ENCODE measurements around the gene MRTFA.

Gene MRTFA

DNA sequence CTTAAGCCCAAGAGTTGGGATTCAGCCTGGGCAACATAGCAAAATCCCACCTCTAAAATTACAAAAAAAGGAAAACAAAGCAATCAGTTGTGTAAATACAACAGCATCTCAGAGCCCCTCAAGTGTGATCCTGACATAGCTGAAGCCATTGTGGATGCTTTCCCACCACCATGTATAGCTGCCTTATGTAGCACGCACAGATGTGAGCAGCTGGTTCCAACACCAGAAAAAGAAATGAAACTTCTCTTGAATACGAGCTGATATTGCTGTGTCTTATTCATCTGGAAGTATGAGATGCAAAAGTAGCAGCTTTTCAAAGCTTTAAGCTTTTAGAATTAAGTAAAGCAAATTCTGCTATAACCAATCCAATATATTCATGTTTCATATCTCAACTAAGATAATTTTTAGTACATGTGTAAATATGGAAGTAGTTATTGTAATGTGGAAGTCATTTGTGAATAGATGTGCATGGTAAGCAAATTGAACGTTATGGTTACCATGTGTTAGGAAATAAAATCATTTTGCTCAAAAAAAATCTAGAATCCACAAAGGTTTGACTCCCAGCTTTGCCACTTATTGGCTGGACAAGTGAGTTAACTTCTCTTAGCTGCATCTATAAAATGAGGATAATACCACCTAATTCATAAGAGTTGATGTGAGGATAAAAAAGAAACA, 203.0 kb downstream of the MRTFA start:
- POLR2A ChIA-PET = interaction anchor here (0.7 kb wide), 1 partner anchor 156 kb away, joined by 3 read pairs; no protein-coding TSS in a partner anchor
- CTCF ChIA-PET = interaction anchor here (0.9 to 4.9 kb wide), 4 partner anchors 8 to 212 kb away, joined by 4 to 27 read pairs (median 9); no protein-coding TSS in a partner anchor
- no peak for DNase-seq (ENCODE audit: extremely low spot score)
- TF ChIP-seq, protein P1, sequence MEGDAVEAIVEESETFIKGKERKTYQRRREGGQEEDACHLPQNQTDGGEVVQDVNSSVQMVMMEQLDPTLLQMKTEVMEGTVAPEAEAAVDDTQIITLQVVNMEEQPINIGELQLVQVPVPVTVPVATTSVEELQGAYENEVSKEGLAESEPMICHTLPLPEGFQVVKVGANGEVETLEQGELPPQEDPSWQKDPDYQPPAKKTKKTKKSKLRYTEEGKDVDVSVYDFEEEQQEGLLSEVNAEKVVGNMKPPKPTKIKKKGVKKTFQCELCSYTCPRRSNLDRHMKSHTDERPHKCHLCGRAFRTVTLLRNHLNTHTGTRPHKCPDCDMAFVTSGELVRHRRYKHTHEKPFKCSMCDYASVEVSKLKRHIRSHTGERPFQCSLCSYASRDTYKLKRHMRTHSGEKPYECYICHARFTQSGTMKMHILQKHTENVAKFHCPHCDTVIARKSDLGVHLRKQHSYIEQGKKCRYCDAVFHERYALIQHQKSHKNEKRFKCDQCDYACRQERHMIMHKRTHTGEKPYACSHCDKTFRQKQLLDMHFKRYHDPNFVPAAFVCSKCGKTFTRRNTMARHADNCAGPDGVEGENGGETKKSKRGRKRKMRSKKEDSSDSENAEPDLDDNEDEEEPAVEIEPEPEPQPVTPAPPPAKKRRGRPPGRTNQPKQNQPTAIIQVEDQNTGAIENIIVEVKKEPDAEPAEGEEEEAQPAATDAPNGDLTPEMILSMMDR (IDR thresholded peaks at IDR 0.05; ENCODE audit: control extremely low read depth, extremely low read depth, low read depth, missing control alignments) = no peak

DNA sequence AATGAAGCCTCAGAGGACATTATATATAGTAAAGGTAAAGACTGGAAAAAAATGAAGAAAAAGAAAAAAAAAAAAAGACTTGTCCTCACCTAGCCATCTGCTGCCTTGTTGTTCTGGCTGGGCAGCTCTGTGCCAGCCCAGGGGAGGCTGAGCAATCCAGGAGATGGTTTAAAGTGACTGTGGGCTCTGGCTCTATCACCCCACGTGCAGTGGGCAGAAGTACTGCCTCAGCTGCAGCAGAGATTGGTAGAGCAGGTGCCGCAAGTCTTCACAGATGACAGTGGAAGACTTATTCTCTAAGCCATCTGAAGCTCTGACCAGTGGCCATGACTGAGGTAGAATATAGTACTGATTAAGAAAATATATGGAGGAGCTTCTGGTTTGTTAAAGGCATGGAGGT, 203.9 kb downstream of the MRTFA start:
- DNase-seq (ENCODE audit: extremely low spot score) = no peak
- ChIA-PET POLR2A (no interaction called here), CTCF (interaction anchor here (0.8 to 2.0 kb wide), 6 partner anchors 9 to 213 kb away, joined by 3 to 13 read pairs (median 4); no protein-coding TSS in a partner anchor)
- TF ChIP-seq, protein P1 (IDR thresholded peaks at IDR 0.05; ENCODE audit: control extremely low read depth, extremely low read depth, low read depth, missing control alignments) = no peak

DNA sequence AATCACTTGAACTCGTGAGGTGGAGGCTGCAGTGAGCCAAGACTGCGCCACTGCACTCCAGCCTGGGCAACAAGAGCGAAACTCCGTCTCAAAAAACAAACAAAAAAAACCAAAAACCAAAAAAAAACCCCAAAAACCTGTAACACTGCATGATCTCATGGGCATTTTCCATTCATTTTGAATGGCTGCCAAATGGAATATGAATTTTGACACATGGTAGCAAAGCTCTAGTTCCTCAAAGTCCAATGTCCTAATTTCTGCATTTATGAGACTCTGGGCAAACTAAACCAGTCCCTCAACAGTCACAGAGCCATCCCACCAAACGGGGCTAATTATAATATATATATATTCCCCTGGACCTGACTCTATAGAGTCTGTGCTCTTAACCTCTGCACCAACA, 204.4 kb downstream of the MRTFA start:
- POLR2A ChIA-PET = no interaction called here
- CTCF ChIA-PET = interaction anchor here (1.0 to 2.0 kb wide), 3 partner anchors 34 to 214 kb away, joined by 3 to 13 read pairs (median 3); no protein-coding TSS in a partner anchor
- TF ChIP-seq, protein P1 (IDR thresholded peaks at IDR 0.05; ENCODE audit: control extremely low read depth, extremely low read depth, low read depth, missing control alignments) = no peak
- no peak for DNase-seq (ENCODE audit: extremely low spot score)

DNA sequence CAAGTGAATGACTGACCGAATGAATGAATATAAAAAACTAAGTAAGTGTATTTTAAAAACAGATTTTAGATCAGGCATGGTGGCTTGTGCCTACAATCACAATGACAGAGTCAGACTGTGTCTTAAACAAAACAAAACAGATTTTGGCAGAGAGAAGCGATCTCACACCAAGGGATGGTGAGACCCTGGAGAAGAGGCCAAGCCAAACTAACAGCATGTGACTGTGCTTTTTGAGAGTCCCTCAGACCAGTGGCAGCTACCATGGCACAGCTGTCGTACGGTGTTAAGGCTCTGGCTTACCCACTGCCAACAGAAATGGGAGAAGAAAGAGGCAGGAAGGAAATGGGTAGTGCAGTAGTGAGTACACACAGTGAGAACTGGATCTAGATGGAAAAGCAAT, 205.5 kb downstream of the MRTFA start:
- CTCF ChIA-PET = interaction anchor here (1.2 kb wide), 1 partner anchor 32 kb away, joined by 3 read pairs; no protein-coding TSS in a partner anchor
- POLR2A ChIA-PET = interaction anchor here (0.6 kb wide), 1 partner anchor 1611 kb away, joined by 4 read pairs; no protein-coding TSS in a partner anchor
- TF ChIP-seq, protein P1 (IDR thresholded peaks at IDR 0.05; ENCODE audit: control extremely low read depth, extremely low read depth, low read depth, missing control alignments) = no peak
- no peak for DNase-seq (ENCODE audit: extremely low spot score)

DNA sequence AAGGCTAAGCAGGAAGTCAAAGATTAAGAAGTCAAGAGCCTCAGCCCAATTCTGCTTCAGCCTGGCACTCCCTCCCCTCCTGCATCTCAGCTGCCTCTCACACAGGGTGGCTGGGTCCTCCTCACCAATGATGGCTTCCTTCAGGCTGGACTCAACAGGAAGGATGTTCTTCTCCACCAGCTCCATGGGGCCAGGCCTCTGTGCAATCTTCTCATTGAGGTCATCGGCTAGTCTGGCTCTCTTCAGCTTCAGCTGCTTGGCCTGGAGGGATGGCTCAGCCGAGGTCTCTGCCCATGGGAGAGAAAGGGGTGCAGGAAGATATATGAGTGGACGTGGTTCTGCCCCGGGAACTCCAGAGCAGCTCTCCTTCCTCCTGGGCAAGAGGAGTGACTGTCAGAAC, 207.0 kb downstream of the MRTFA start:
- TF ChIP-seq, protein P1 (IDR thresholded peaks at IDR 0.05; ENCODE audit: control extremely low read depth, extremely low read depth, low read depth, missing control alignments) = no peak
- DNase-seq (ENCODE audit: extremely low spot score) = no peak
- POLR2A ChIA-PET = no interaction called here
- CTCF ChIA-PET = no interaction called here

DNA sequence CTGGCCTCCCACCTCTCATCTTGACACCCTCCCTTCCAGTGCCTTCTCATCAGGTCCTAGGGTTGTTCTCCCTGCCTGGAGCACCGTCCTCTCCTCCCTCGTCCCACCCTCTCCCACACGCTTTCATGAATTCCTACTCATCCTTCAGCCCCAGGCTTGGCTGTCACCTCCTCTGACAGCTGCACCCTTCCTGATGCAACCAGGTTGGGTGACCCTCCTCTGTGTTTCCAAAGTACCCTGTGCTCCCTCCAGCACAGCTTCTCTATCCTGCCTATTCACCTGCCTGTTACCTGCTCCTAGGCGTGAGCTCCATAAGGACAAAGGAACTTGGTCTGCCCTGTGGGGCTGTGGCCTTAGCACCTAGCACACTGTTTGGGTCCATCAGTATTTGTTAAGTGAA, 207.7 kb downstream of the MRTFA start:
- no peak for DNase-seq (ENCODE audit: extremely low spot score)
- ChIA-PET CTCF (interaction anchor here (2.0 to 5.4 kb wide), 2 partner anchors 8 to 57 kb away, joined by 6 to 49 read pairs; no protein-coding TSS in a partner anchor), POLR2A (no interaction called here)
- TF ChIP-seq, protein P1 (IDR thresholded peaks at IDR 0.05; ENCODE audit: control extremely low read depth, extremely low read depth, low read depth, missing control alignments) = no peak

Data from GM10248 (cell line).